ENCODE data around the gene ENOX1.

ENOX1 gene

DNA sequence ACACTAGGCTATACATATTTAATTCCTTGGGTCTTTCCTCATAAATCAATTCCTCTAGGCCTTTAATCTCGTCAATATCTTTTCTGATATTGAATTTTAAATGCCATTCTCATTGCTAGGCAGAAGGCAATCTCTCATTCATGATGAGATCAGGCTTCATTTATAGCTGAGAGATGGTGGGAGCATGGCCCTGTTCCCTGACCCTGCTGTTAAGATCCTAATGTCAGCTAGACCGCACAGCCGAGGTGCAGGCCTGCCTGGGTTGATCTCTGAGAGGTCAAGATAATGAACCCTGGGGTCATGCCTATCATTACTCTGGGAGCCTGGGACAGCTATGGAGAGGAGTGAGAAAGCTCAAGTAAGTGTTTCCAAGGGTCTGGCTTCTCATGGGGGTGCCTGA, 509.6 kb downstream of the ENOX1 start:
- no peak for ATAC-seq (ENCODE audit: insufficient read depth, low read depth)
- peaks cover 24% of the 10 kb centered on the region for H3K27me3 ChIP-seq (ENCODE audit: insufficient read depth, low read length, poor library complexity)
- peaks cover 6% of the 10 kb centered on the region; the same call in 1 of the 2 replicates for H3K4me1 ChIP-seq (ENCODE audit: insufficient read depth, low read length)
- H3K79me2 ChIP-seq (ENCODE audit: insufficient read depth, low read length), result no peaks in the 10 kb centered on the region
- no peak overlapping the region for H3K27ac ChIP-seq (ENCODE audit: low read length)
- no peaks in the 10 kb centered on the region for H3K36me3 ChIP-seq (ENCODE audit: insufficient read depth, low read length)
- H3K4me3 ChIP-seq (ENCODE audit: low read depth in 1 of 2, low read length in 2 of 2), result no peak overlapping the region
- H4K20me1 ChIP-seq (ENCODE audit: insufficient read depth, low read length), result no peaks in the 10 kb centered on the region
- no peak for TF ChIP-seq EZH2 (IDR thresholded peaks at IDR 0.05; ENCODE audit: borderline replicate concordance, low read depth, low read length, severe bottlenecking)
- TF ChIP-seq, protein P1, sequence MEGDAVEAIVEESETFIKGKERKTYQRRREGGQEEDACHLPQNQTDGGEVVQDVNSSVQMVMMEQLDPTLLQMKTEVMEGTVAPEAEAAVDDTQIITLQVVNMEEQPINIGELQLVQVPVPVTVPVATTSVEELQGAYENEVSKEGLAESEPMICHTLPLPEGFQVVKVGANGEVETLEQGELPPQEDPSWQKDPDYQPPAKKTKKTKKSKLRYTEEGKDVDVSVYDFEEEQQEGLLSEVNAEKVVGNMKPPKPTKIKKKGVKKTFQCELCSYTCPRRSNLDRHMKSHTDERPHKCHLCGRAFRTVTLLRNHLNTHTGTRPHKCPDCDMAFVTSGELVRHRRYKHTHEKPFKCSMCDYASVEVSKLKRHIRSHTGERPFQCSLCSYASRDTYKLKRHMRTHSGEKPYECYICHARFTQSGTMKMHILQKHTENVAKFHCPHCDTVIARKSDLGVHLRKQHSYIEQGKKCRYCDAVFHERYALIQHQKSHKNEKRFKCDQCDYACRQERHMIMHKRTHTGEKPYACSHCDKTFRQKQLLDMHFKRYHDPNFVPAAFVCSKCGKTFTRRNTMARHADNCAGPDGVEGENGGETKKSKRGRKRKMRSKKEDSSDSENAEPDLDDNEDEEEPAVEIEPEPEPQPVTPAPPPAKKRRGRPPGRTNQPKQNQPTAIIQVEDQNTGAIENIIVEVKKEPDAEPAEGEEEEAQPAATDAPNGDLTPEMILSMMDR (IDR thresholded peaks at IDR 0.05; ENCODE audit: borderline replicate concordance, extremely low read depth, low read length, poor library complexity, severe bottlenecking), result no peak
- no peak for DNase-seq
- no peak overlapping the region for H2AFZ ChIP-seq (ENCODE audit: low read depth, low read length)
- H3K9me3 ChIP-seq (ENCODE audit: insufficient read depth, low read length, severe bottlenecking), result no peaks in the 10 kb centered on the region
- no peak overlapping the region for H3K9ac ChIP-seq (ENCODE audit: low read depth, low read length)
- no peak overlapping the region for H3K4me2 ChIP-seq (ENCODE audit: insufficient read depth, low read length)

DNA sequence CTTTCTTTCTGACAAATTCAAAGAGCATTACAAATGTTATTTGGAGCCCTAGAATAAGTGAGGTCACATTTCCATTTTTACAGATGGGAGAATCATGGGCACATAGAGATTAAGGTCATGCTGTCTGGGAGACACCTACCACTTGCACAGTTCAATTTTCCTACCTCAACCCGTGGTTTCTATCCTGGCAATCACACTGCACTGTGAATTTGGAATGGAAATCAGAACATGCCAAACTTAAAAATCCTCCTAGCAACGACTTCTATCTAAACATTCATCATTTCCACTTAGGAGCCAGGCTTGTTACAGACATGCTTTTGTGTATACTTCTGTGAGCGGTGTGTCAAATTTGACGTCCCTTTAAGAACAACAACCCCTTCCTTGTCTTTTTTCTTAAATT, 511.9 kb downstream of the ENOX1 start:
- Histone ChIP-seq H3K4me1 (ENCODE audit: insufficient read depth, low read length) (peaks cover 6% of the 10 kb centered on the region; the same call in 1 of the 2 replicates), H4K20me1 (ENCODE audit: insufficient read depth, low read length) (no peaks in the 10 kb centered on the region), H3K36me3 (ENCODE audit: insufficient read depth, low read length) (no peaks in the 10 kb centered on the region), H3K27ac (ENCODE audit: low read length) (no peak overlapping the region), H3K79me2 (ENCODE audit: insufficient read depth, low read length) (no peaks in the 10 kb centered on the region), H3K4me2 (ENCODE audit: insufficient read depth, low read length) (no peak overlapping the region), H3K9ac (ENCODE audit: low read depth, low read length) (no peak overlapping the region), H3K4me3 (ENCODE audit: low read depth in 1 of 2, low read length in 2 of 2) (no peak overlapping the region), H3K9me3 (ENCODE audit: insufficient read depth, low read length, severe bottlenecking) (no peaks in the 10 kb centered on the region), H3K27me3 (ENCODE audit: insufficient read depth, low read length, poor library complexity) (peaks cover 14% of the 10 kb centered on the region), H2AFZ (ENCODE audit: low read depth, low read length) (no peak overlapping the region)
- ATAC-seq (ENCODE audit: insufficient read depth, low read depth) (no peak), DNase-seq (no peak)
- TF ChIP-seq EZH2 (IDR thresholded peaks at IDR 0.05; ENCODE audit: borderline replicate concordance, low read depth, low read length, severe bottlenecking), result no peak
- TF ChIP-seq, protein P1 (IDR thresholded peaks at IDR 0.05; ENCODE audit: borderline replicate concordance, extremely low read depth, low read length, poor library complexity, severe bottlenecking), result no peak

DNA sequence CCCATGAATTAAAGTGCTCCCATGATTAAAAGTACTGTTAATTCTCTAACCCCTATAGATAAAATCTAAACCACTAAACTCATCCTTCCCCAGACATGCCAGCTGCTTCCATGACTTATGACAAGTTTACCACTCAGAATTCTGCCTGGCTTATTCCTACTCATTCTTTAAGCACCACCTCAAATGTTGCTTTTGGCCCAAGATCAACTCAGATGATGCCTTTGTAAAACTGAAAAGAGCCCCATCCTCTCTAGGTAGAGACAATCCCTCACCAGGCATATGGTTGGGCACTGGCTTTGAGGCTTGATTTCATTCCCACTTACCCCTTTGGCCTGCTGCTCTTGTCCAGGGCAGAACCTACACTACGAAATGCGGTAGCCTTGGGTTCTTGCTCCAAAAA, 513.4 kb downstream of the ENOX1 start:
- Histone ChIP-seq H3K4me1 (ENCODE audit: insufficient read depth, low read length) (peaks cover 6% of the 10 kb centered on the region; the same call in 1 of the 2 replicates), H3K27me3 (ENCODE audit: insufficient read depth, low read length, poor library complexity) (peaks cover 14% of the 10 kb centered on the region), H3K27ac (ENCODE audit: low read length) (no peak overlapping the region), H2AFZ (ENCODE audit: low read depth, low read length) (no peak overlapping the region), H4K20me1 (ENCODE audit: insufficient read depth, low read length) (no peaks in the 10 kb centered on the region), H3K4me3 (ENCODE audit: low read depth in 1 of 2, low read length in 2 of 2) (no peak overlapping the region), H3K9me3 (ENCODE audit: insufficient read depth, low read length, severe bottlenecking) (no peaks in the 10 kb centered on the region), H3K36me3 (ENCODE audit: insufficient read depth, low read length) (no peaks in the 10 kb centered on the region), H3K4me2 (ENCODE audit: insufficient read depth, low read length) (no peak overlapping the region), H3K9ac (ENCODE audit: low read depth, low read length) (no peak overlapping the region), H3K79me2 (ENCODE audit: insufficient read depth, low read length) (no peaks in the 10 kb centered on the region)
- DNase-seq (no peak), ATAC-seq (ENCODE audit: insufficient read depth, low read depth) (no peak)
- TF ChIP-seq EZH2 (IDR thresholded peaks at IDR 0.05; ENCODE audit: borderline replicate concordance, low read depth, low read length, severe bottlenecking), result no peak
- TF ChIP-seq, protein P1 (IDR thresholded peaks at IDR 0.05; ENCODE audit: borderline replicate concordance, extremely low read depth, low read length, poor library complexity, severe bottlenecking), result no peak

DNA sequence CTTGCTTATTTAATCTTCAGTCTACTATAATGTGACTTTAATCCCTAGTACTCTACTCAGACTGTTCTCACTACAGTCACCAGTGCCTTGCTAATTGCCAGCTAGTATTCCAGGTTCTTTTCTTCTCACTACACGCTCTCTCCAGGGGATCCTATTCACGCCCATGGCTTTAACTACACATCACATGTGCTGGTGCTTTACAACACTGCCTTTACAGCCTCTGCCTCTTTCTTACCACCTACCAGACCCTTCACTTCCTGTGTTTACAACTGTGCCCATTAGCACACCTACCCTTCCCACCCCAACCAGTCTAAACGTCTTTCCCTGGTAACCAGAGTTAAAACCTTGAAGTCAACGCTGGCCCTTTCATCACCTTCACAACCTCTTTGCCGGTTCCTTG, 513.9 kb downstream of the ENOX1 start:
- 0 out of 3 replicates have a peak, but pooled peaks have one; percentile 31 for ATAC-seq (ENCODE audit: insufficient read depth, low read depth)
- TF ChIP-seq, protein P1 (IDR thresholded peaks at IDR 0.05; ENCODE audit: borderline replicate concordance, extremely low read depth, low read length, poor library complexity, severe bottlenecking), result no peak
- no peak for TF ChIP-seq EZH2 (IDR thresholded peaks at IDR 0.05; ENCODE audit: borderline replicate concordance, low read depth, low read length, severe bottlenecking)
- Histone ChIP-seq H3K79me2 (ENCODE audit: insufficient read depth, low read length) (no peaks in the 10 kb centered on the region), H3K36me3 (ENCODE audit: insufficient read depth, low read length) (no peaks in the 10 kb centered on the region), H4K20me1 (ENCODE audit: insufficient read depth, low read length) (no peaks in the 10 kb centered on the region), H3K4me2 (ENCODE audit: insufficient read depth, low read length) (no peak overlapping the region), H3K9me3 (ENCODE audit: insufficient read depth, low read length, severe bottlenecking) (no peaks in the 10 kb centered on the region), H3K4me1 (ENCODE audit: insufficient read depth, low read length) (peaks cover 6% of the 10 kb centered on the region; the same call in 1 of the 2 replicates), H3K27ac (ENCODE audit: low read length) (no peak overlapping the region), H3K9ac (ENCODE audit: low read depth, low read length) (no peak overlapping the region), H2AFZ (ENCODE audit: low read depth, low read length) (no peak overlapping the region), H3K4me3 (ENCODE audit: low read depth in 1 of 2, low read length in 2 of 2) (no peak overlapping the region), H3K27me3 (ENCODE audit: insufficient read depth, low read length, poor library complexity) (peaks cover 14% of the 10 kb centered on the region)
- DNase-seq, result no peak
